ENCODE measurements around the gene OPTC. TPM values are rescaled to one million over a fixed set of nuclear protein-coding genes. Genes with fewer than 3 reads are reported as not detected.

OPTC gene
- total and polyA plus RNA-seq, 2 of the 13 experiments (the other 11 are each of a cell fraction or from before 2014, with no cell fraction given): not detected

DNA sequence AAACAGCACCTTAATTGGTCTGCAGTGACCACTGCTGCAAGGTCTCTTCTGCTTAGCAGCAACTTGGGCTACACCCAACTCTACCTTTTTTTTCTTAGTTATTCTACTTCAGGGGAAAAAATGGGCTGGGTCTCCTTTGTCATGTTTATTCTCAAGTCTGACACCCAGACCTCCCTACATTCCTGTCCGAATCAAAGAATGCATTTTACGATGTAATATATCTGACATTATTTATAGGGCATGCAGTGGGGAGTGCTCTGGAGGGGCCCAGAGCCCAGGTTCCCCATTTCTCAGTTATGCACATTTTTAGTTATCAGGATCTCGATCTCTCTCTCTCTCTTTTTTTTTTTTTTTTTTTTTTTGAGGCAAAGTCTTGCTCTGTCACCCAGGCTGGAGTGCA lies 50.5 kb downstream of the OPTC start:
- Histone ChIP-seq H3K9ac (ENCODE audit: insufficient read depth, low read depth, low read length) (no peak overlapping the region), H3K36me3 (replicated peaks in 1 of 2; ENCODE audit: control insufficient read depth in 1 of 2, insufficient read depth in 2 of 2, low read length in 2 of 2) (no peaks in the 10 kb centered on the region), H3K27ac (ENCODE audit: extremely low read length, insufficient read depth, low read length) (no peak overlapping the region), H4K20me1 (ENCODE audit: insufficient read depth, low read length) (no peaks in the 10 kb centered on the region), H2AFZ (ENCODE audit: low read length) (no peak overlapping the region), H3K27me3 (ENCODE audit: control insufficient read depth in 1 of 2, insufficient read depth in 2 of 2, low read length in 2 of 2) (no peaks in the 10 kb centered on the region; a peak in 1 of 5 replicates), H3K4me2 (ENCODE audit: low read depth, low read length) (no peak overlapping the region), H3K9me3 (ENCODE audit: low read length) (no peaks in the 10 kb centered on the region), H3K79me2 (ENCODE audit: insufficient read depth, low read length) (no peaks in the 10 kb centered on the region), H3K4me3 (replicated peaks in 1 of 3; ENCODE audit: insufficient read depth in 1 of 3, low read depth in 2 of 3, low read length in 3 of 3) (no peak overlapping the region), H3K4me1 (ENCODE audit: insufficient read depth, low read length) (no peaks in the 10 kb centered on the region)
- FAIRE-seq (no peak), ATAC-seq (no peak), DNase-seq (ENCODE audit: low spot score) (no peak)
- WGBS (ENCODE audit: low lambda C conversion rate): 65% methylated on average over 3 of the region's 3 CpGs
- POLR2A ChIA-PET: no interaction called here
- no TSS peak for BruUV-seq (replicated peaks)
- CTCF ChIA-PET (ENCODE audit: low intra/inter-chr PET ratio, low total read pairs): no interaction called here
- in situ Hi-C loops (cut with HindIII; ENCODE audit: extremely low pct_ligation_motif_present, low pct_unique_long_range_greater_than_20kb) (no loop called here), intact Hi-C loops (cut with micrococcal nuclease; ENCODE audit: unreplicated experiment) (no loop called here)
- TF ChIP-seq, protein P1, sequence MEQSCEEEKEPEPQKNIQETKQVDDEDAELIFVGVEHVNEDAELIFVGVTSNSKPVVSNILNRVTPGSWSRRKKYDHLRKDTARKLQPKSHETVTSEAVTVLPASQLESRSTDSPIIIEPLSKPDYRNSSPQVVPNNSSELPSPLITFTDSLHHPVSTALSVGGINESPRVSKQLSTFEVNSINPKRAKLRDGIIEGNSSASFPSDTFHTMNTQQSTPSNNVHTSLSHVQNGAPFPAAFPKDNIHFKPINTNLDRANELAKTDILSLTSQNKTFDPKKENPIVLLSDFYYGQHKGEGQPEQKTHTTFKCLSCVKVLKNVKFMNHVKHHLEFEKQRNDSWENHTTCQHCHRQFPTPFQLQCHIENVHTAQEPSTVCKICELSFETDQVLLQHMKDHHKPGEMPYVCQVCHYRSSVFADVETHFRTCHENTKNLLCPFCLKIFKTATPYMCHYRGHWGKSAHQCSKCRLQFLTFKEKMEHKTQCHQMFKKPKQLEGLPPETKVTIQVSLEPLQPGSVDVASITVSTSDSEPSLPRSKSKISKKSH (CRISPR knock-in tag; IDR thresholded peaks at IDR 0.05; ENCODE audit: borderline replicate concordance): no peak
- TF ChIP-seq POLR2AphosphoS2 (IDR thresholded peaks at IDR 0.05; ENCODE audit: low read depth, low read length) (no peak), ZNF12 (CRISPR knock-in tag; IDR thresholded peaks at IDR 0.05) (no peak), NR2F1 (CRISPR knock-in tag; IDR thresholded peaks at IDR 0.05) (no peak), ARID2 (CRISPR knock-in tag; IDR thresholded peaks at IDR 0.05; ENCODE audit: borderline replicate concordance) (no peak), TBP (CRISPR knock-in tag; IDR thresholded peaks at IDR 0.05) (no peak), SAFB2 (CRISPR knock-in tag; IDR thresholded peaks at IDR 0.05; ENCODE audit: borderline replicate concordance, low read depth) (no peak), ZNF775 (CRISPR knock-in tag; IDR thresholded peaks at IDR 0.05; ENCODE audit: borderline replicate concordance) (no peak), REL (CRISPR knock-in tag; conservative IDR thresholded peaks at IDR 0.05) (no peak), REXO4 (CRISPR knock-in tag; IDR thresholded peaks at IDR 0.05; ENCODE audit: borderline replicate concordance) (no peak), EP300 (IDR thresholded peaks at IDR 0.05; ENCODE audit: low read depth in 2 of 2, low read length in 2 of 2) (no peak), EP300 (CRISPR knock-in tag; IDR thresholded peaks at IDR 0.05; ENCODE audit: borderline replicate concordance) (no peak), NCOA2 (CRISPR knock-in tag; IDR thresholded peaks at IDR 0.05) (no peak), MZF1 (CRISPR knock-in tag; IDR thresholded peaks at IDR 0.05; ENCODE audit: borderline replicate concordance) (no peak)
- TF ChIP-seq, protein P2, sequence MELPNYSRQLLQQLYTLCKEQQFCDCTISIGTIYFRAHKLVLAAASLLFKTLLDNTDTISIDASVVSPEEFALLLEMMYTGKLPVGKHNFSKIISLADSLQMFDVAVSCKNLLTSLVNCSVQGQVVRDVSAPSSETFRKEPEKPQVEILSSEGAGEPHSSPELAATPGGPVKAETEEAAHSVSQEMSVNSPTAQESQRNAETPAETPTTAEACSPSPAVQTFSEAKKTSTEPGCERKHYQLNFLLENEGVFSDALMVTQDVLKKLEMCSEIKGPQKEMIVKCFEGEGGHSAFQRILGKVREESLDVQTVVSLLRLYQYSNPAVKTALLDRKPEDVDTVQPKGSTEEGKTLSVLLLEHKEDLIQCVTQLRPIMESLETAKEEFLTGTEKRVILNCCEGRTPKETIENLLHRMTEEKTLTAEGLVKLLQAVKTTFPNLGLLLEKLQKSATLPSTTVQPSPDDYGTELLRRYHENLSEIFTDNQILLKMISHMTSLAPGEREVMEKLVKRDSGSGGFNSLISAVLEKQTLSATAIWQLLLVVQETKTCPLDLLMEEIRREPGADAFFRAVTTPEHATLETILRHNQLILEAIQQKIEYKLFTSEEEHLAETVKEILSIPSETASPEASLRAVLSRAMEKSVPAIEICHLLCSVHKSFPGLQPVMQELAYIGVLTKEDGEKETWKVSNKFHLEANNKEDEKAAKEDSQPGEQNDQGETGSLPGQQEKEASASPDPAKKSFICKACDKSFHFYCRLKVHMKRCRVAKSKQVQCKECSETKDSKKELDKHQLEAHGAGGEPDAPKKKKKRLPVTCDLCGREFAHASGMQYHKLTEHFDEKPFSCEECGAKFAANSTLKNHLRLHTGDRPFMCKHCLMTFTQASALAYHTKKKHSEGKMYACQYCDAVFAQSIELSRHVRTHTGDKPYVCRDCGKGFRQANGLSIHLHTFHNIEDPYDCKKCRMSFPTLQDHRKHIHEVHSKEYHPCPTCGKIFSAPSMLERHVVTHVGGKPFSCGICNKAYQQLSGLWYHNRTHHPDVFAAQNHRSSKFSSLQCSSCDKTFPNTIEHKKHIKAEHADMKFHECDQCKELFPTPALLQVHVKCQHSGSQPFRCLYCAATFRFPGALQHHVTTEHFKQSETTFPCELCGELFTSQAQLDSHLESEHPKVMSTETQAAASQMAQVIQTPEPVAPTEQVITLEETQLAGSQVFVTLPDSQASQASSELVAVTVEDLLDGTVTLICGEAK (IDR thresholded peaks at IDR 0.05): no peak
- TF ChIP-seq, protein P2 (CRISPR knock-in tag; IDR thresholded peaks at IDR 0.05): no peak

Data from HepG2 (cell line).